ENCODE results near the gene PDSS2.

Gene PDSS2

DNA sequence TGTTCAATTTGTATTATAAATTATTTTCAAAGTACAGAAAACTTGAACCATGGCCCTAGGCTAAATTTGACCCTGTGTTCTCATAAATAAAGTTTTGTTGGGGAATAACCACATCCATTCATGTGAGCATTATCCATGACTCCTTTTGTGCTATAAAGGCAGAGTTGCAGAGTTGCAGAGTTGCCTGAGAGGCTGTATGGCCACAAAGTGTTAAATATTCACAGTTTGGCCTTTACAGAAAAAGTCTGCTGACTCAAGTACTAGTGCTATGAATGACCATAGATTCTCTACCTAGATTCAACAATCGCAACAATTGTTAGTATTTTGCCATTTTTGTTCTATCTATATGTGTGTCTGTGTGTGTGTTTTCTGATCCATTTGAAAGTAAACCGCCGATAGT lies 297.8 kb downstream of the PDSS2 start:
- no peak for TF ChIP-seq CTCF (IDR thresholded peaks at IDR 0.05; ENCODE audit: insufficient read depth, low read depth, low read length, missing control alignments)
- no peak for DNase-seq (ENCODE audit: low read depth)
- no peak overlapping the region for H3K4me3 ChIP-seq (ENCODE audit: low read length)

- no peak for DNase-seq (ENCODE audit: low read depth)
- TF ChIP-seq CTCF (IDR thresholded peaks at IDR 0.05; ENCODE audit: insufficient read depth, low read depth, low read length, missing control alignments) = no peak
- no peak overlapping the region for H3K4me3 ChIP-seq (ENCODE audit: low read length)
These were observed 302.7 kb downstream of the PDSS2 start for GRCh38 chr6:107156617-107157016.

GRCh38 chr6:107154801-107155160 lies 304.6 kb downstream of the PDSS2 start:
- TF ChIP-seq CTCF (IDR thresholded peaks at IDR 0.05; ENCODE audit: insufficient read depth, low read depth, low read length, missing control alignments) = no peak
- DNase-seq (ENCODE audit: low read depth) = no peak
- no peak overlapping the region for H3K4me3 ChIP-seq (ENCODE audit: low read length)

GRCh38 chr6:107154131-107154800 lies 305.1 kb downstream of the PDSS2 start:
- TF ChIP-seq CTCF (IDR thresholded peaks at IDR 0.05; ENCODE audit: insufficient read depth, low read depth, low read length, missing control alignments) = no peak
- H3K4me3 ChIP-seq (ENCODE audit: low read length) = no peak overlapping the region
- no peak for DNase-seq (ENCODE audit: low read depth)

DNA sequence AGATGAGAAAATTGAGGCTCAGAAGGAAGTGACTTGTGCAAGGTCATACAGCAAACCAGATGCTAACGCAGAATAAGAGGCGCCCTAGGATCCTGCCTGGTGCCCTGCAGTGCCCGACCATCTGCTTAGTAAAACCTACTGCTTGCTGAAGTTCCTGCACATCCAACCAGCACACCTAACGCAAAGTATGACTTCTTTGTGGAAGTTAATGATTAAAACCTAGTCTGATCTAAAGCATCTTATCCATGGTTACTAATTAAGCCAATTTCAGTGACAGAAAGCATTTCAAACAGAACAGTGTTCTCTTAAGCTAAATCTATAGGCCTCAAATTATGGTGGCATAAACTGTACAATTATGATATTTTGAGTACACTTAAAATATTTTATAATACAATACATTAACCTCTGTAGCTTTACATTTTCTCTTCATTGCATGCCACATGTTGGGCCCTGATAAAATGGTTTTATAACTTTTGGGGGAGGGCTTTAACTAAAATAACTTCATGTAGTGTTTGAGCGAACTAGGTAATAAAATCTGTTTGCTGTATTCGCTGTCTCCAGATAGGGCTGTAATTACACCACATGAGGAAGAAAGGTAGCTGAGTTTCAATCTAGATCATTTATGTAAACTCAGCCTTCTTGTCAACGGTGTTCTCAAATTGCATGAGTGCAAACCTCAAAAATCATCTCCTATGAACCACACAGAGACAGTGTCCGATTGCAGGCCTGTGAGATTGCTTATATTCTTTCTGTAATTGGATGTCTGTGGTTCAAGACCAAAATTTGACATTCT lies 306.5 kb downstream of the PDSS2 start:
- TF ChIP-seq CTCF (IDR thresholded peaks at IDR 0.05; ENCODE audit: insufficient read depth, low read depth, low read length, missing control alignments) = no peak
- no peak overlapping the region for H3K4me3 ChIP-seq (ENCODE audit: low read length)
- no peak for DNase-seq (ENCODE audit: low read depth)

- TF ChIP-seq CTCF (IDR thresholded peaks at IDR 0.05; ENCODE audit: insufficient read depth, low read depth, low read length, missing control alignments) = no peak
These were observed 314.7 kb downstream of the PDSS2 start for GRCh38 chr6:107144666-107145065.

More at GRCh38 chr6:107144666-107145065, 314.7 kb downstream of the PDSS2 start:
- no peak overlapping the region for H3K4me3 ChIP-seq (ENCODE audit: low read length)
- no peak for DNase-seq (ENCODE audit: low read depth)

Measured in epithelial cell of esophagus (primary cell).